Cardiac muscle cell (in vitro differentiated cells and primary cell): ENCODE measurements around the gene MPST. TPM values are rescaled to one million over a fixed set of nuclear protein-coding genes. Genes with fewer than 3 reads are reported as not detected.

Source experiments
- DNase-seq, 2 donors: peaks; one replicate each; pipeline versions ENCODE4 v3.0.0 to v3.0.0-alpha.2; 2010 to 2017; ENCODE audit warnings: low read depth in 1 of 2, low spot score in 1 of 2
- H3K27ac ChIP-seq: fragments of 200-600 bp; sonication (generic); 2 replicates; pipeline ENCODE4 v1.5.1; 2016
- H3K27me3 ChIP-seq: fragments of 200-600 bp; sonication (generic); 2 replicates; pipeline ENCODE4 v1.6.0; 2016; ENCODE audit warnings: control low read depth
- H3K36me3 ChIP-seq: fragments of 200-600 bp; sonication (generic); 2 replicates; pipeline ENCODE4 v1.5.1; 2016; ENCODE audit warnings: control low read depth
- H3K4me1 ChIP-seq: fragments of 200-600 bp; sonication (generic); 2 replicates; pipeline ENCODE4 v1.8.1; 2017; ENCODE audit warnings: low read depth, mild to moderate bottlenecking, mixed run types
- H3K4me3 ChIP-seq: fragments of 200-600 bp; sonication (generic); 2 replicates; pipeline ENCODE4 v1.5.1; 2016; ENCODE audit warnings: mild to moderate bottlenecking
- H3K9me3 ChIP-seq: fragments of 200-600 bp; sonication (generic); 2 replicates; pipeline ENCODE4 v1.5.1; 2017; ENCODE audit warnings: low read depth, mild to moderate bottlenecking, control low read depth
- CTCF ChIP-seq: IDR thresholded peaks from 2 replicates; pipeline ENCODE4 v1.5.1; 2012; ENCODE audit warnings: low read depth, mild to moderate bottlenecking, low read length
- polyA plus RNA-seq: library from polyadenylated mRNA; unstranded; fragments of >200 nt; fragmentation: Nextera tagmentation; extraction: Ambion mirVana; gene quantifications from 2 replicates; pipeline ENCODE4 v1.2.1, GENCODE V29; 2016
- total RNA-seq: library from RNA; depleted of rRNA; stranded (reverse); fragments of >200 nt; gene quantifications from 2 replicates; pipeline ENCODE4 v1.2.3, GENCODE V29; 2016

Gene MPST
- total and polyA plus RNA-seq, 2 experiments from 2014 or later, result 86.0 to 152 TPM

DNA sequence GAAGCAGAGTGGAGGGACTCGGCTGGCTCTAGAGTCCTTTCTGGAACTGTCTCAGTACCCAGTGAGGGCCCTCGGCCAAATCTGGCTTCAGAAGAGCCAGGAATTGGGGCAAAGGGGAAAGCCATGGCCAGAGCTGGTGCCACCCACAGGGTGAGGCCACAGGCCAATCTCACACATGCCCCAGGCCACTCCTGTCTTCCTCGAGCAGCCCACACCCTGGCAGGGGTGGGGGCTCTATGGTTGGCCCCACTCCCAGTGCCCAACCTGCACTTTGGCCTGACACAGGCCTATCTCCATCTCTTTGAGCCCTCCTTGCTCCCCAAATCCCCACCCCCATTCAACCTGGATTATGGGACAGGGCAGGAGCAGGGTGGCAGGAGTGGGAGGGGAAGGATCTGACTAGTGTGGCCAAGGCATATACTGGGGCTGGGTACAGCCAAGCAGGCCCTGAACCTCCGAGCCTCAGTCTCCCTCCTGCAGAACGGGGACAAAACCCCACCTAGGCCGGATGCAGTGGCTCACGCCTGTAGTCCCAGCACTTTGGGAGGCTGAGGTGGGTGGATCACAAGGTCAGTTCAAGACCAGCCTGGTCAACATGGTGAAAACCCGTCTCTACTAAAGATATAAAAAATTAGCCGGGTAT lies 7.2 kb upstream of the MPST start:
- DNase-seq, result no peak
- TF ChIP-seq CTCF, result no peak
- H3K9me3 ChIP-seq, result no peaks in the 10 kb centered on the region
- no peak overlapping the region for H3K27ac ChIP-seq
- no peaks in the 10 kb centered on the region for H3K36me3 ChIP-seq
- H3K4me3 ChIP-seq, result no peak overlapping the region
- no peaks in the 10 kb centered on the region for H3K4me1 ChIP-seq
- no peaks in the 10 kb centered on the region for H3K27me3 ChIP-seq

- H3K27ac ChIP-seq, result no peak overlapping the region
- H3K27me3 ChIP-seq, result no peaks in the 10 kb centered on the region
- no peaks in the 10 kb centered on the region for H3K9me3 ChIP-seq
- H3K4me1 ChIP-seq, result no peaks in the 10 kb centered on the region
- no peak for TF ChIP-seq CTCF
- no peaks in the 10 kb centered on the region for H3K36me3 ChIP-seq
- no peak overlapping the region for H3K4me3 ChIP-seq
- no peak for DNase-seq
Measured at GRCh38 chr22:37012956-37013355, 6.6 kb upstream of the MPST start.

DNA sequence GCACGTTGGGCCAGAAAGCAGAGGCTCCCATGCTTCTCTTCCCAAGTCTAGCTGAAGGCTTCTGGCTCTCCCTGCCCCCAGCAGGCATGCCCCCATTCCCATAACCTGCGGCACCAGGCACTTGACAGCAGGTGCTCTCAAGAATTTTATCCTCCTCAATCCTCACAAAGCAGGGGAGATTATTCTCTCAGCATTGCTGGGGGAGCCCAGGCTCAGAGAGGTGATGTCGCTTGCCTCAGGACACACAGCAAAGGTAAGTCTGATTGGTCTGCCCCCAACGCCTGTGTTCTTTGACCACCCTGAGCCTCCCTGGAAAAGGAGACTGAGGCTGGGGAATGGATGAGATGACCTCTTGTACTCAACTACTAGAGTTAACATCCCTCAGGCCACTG lies 5.1 kb upstream of the MPST start:
- no peaks in the 10 kb centered on the region for H3K27me3 ChIP-seq
- no peak for TF ChIP-seq CTCF
- no peaks in the 10 kb centered on the region for H3K4me1 ChIP-seq
- DNase-seq, result no peak
- H3K36me3 ChIP-seq, result no peaks in the 10 kb centered on the region
- no peaks in the 10 kb centered on the region for H3K9me3 ChIP-seq
- no peak overlapping the region for H3K27ac ChIP-seq
- H3K4me3 ChIP-seq, result no peak overlapping the region

GRCh38 chr22:37014835-37015586 lies 4.5 kb upstream of the MPST start:
- Histone ChIP-seq H3K9me3 (no peaks in the 10 kb centered on the region), H3K4me3 (no peak overlapping the region), H3K4me1 (no peaks in the 10 kb centered on the region), H3K27ac (no peak overlapping the region), H3K36me3 (no peaks in the 10 kb centered on the region), H3K27me3 (no peaks in the 10 kb centered on the region)
- DNase-seq, result no peak
- no peak for TF ChIP-seq CTCF

GRCh38 chr22:37015587-37015878 lies 4.0 kb upstream of the MPST start:
- no peaks in the 10 kb centered on the region for H3K4me1 ChIP-seq
- TF ChIP-seq CTCF, result no peak
- H3K36me3 ChIP-seq, result no peaks in the 10 kb centered on the region
- H3K27me3 ChIP-seq, result no peaks in the 10 kb centered on the region
- H3K9me3 ChIP-seq, result no peaks in the 10 kb centered on the region
- DNase-seq, result no peak
- no peak overlapping the region for H3K4me3 ChIP-seq
- H3K27ac ChIP-seq, result no peak overlapping the region
